Body of pancreas (tissue), 4 donors: Measurements from ENCODE around the gene MAML3.
A peak's percentile ranks its signal among the peaks of the same experiment; 100 is the strongest.

Source experiments
- CTCF ChIP-seq, 7 experiments: fragments of 450-650 bp in 4 of 7; fragments of 200-600 bp in 3 of 7; sonication (generic) in 3 of 7; IDR thresholded peaks; one replicate each; pipeline ENCODE4 v1.5.1; 2016 to 2019; ENCODE audit warnings: antibody characterized with exemption in 7 of 7
- POLR2A ChIP-seq, 3 donors: fragments of 450-650 bp; IDR thresholded peaks; one replicate each; pipeline ENCODE4 v1.6.1; 2016; ENCODE audit warnings: antibody characterized with exemption in 3 of 3, mild to moderate bottlenecking in 2 of 3

DNA sequence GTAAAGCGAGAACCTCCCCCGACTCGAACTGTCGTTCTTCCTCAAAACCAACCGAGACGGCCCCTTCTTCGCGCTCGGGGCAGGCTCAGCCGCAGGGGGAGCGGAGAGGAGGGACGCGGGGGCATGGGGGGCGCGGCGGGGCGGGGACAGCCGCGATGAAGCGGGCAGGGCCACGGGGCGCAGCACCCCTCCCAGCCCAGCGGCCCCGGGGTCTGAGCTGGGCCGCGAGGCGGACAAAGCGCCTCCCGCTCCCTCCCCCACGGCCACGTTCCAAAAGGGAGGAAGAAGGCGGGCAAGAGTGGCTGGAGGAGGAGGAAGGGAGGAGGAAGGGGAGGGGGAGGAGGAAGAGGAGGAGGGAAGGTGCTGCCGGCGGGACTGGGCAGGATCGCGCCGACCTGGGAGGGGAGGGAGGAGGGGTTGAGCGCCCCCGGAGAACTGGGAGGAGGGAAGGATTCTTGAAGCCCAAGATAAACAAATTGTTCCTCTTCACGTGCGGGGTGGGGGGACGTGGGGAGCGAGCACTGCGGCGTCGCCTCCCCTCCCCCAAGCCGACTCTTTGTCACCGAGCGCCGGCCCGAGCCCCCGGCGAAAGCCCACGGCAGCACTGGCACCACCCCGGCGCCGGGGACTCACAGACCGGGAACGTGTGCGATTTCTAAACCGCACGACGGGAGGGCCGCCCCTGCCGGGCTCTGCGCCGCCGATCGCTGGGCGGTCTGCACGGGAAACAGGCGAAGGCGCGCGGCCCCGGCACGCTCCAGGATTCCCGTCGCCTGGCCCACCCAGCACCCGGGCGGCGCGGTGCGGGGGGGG, 2.9 kb downstream of the MAML3 start:
- TF ChIP-seq CTCF (IDR thresholded peaks at IDR 0.05) (no peak), POLR2A (IDR thresholded peaks at IDR 0.05) (peak; percentile 40 to 83 (median 69))
